ENCODE results near the gene SMAD5.

- TF ChIP-seq CTCF (IDR thresholded peaks at IDR 0.05): no peak
- no peak for TF ChIP-seq EZH2 (IDR thresholded peaks at IDR 0.05; ENCODE audit: borderline replicate concordance, insufficient read depth, low read depth, low read length, poor library complexity, severe bottlenecking)
These were observed 26.2 kb upstream of the SMAD5 start for GRCh38 chr5:136106351-136107031.

All from B cell (primary cell).